HG02943 (cell line): ENCODE results near the gene GATA3.

Experiments
- ATAC-seq: cut with Tn5 transposase; IDR thresholded peaks from one replicate; pipeline ENCODE4 v1.9.1; 2021; ENCODE audit warnings: mild to moderate bottlenecking, low read depth, moderate library complexity; ENCODE audit not compliant: unreplicated experiment

Gene GATA3

GRCh38 chr10:8088504-8088903 lies 34.0 kb downstream of the GATA3 start:
- ATAC-seq: peak; percentile 68

GRCh38 chr10:8092428-8092827 lies 37.9 kb downstream of the GATA3 start:
- no peak for ATAC-seq

GRCh38 chr10:8095959-8096358 lies 41.5 kb downstream of the GATA3 start:
- ATAC-seq: no peak

GRCh38 chr10:8096931-8097330 lies 42.4 kb downstream of the GATA3 start:
- no peak for ATAC-seq

GRCh38 chr10:8100366-8100765 lies 45.9 kb downstream of the GATA3 start:
- ATAC-seq: no peak

- ATAC-seq: no peak
These were observed 48.4 kb downstream of the GATA3 start for GRCh38 chr10:8102708-8103401.

GRCh38 chr10:8103543-8103942 lies 49.1 kb downstream of the GATA3 start:
- ATAC-seq: no peak

- no peak for ATAC-seq
These were observed 49.5 kb downstream of the GATA3 start for GRCh38 chr10:8104005-8104404.

- no peak for ATAC-seq
These were observed 50.2 kb downstream of the GATA3 start for GRCh38 chr10:8104721-8105120.

GRCh38 chr10:8105932-8106331 lies 51.4 kb downstream of the GATA3 start:
- no peak for ATAC-seq

- no peak for ATAC-seq
These were observed 57.9 kb downstream of the GATA3 start for GRCh38 chr10:8112230-8112905.

GRCh38 chr10:8112942-8113442 lies 58.5 kb downstream of the GATA3 start:
- no peak for ATAC-seq

GRCh38 chr10:8113616-8114015 lies 59.1 kb downstream of the GATA3 start:
- ATAC-seq: no peak

GRCh38 chr10:8114741-8115617 lies 60.5 kb downstream of the GATA3 start:
- no peak for ATAC-seq

GRCh38 chr10:8115618-8115980 lies 61.1 kb downstream of the GATA3 start:
- no peak for ATAC-seq

- no peak for ATAC-seq
These were observed 62.0 kb downstream of the GATA3 start for GRCh38 chr10:8116474-8116873.

GRCh38 chr10:8116926-8117493 lies 62.5 kb downstream of the GATA3 start:
- ATAC-seq: no peak

GRCh38 chr10:8121201-8121890 lies 66.9 kb downstream of the GATA3 start:
- ATAC-seq: no peak

- ATAC-seq: no peak
These were observed 68.3 kb downstream of the GATA3 start for GRCh38 chr10:8122611-8123369.

- ATAC-seq: no peak
These were observed 69.9 kb downstream of the GATA3 start for GRCh38 chr10:8124436-8124835.
